Endothelial cell of umbilical vein (primary cell): ENCODE data around the gene SLC35D2.

Source experiments
- EZH2 ChIP-seq: IDR thresholded peaks from 2 replicates; pipeline ENCODE4 v1.6.1; 2012; ENCODE audit warnings: borderline replicate concordance, low read depth, mild to moderate bottlenecking, moderate library complexity, low read length, inconsistent platforms; ENCODE audit not compliant: severe bottlenecking
- POLR2A ChIP-seq: IDR thresholded peaks from 2 replicates; pipeline ENCODE4 v1.6.1; 2012; ENCODE audit warnings: low read depth, mild to moderate bottlenecking, control low read depth, low read length
- TF ChIP-seq, protein P1 (sequence below), 2 donors: IDR thresholded peaks; 1 replicate in 1 of 2; 2 replicates in 1 of 2; pipeline ENCODE4 v1.5.1; 2011; ENCODE audit warnings: low read length in 2 of 2, mild to moderate bottlenecking in 2 of 2, moderate library complexity in 2 of 2, control low read depth in 1 of 2, inconsistent platforms in 1 of 2, low read depth in 1 of 2; ENCODE audit not compliant: insufficient read depth in 1 of 2; ENCODE audit errors: extremely low read depth in 1 of 2

DNA sequence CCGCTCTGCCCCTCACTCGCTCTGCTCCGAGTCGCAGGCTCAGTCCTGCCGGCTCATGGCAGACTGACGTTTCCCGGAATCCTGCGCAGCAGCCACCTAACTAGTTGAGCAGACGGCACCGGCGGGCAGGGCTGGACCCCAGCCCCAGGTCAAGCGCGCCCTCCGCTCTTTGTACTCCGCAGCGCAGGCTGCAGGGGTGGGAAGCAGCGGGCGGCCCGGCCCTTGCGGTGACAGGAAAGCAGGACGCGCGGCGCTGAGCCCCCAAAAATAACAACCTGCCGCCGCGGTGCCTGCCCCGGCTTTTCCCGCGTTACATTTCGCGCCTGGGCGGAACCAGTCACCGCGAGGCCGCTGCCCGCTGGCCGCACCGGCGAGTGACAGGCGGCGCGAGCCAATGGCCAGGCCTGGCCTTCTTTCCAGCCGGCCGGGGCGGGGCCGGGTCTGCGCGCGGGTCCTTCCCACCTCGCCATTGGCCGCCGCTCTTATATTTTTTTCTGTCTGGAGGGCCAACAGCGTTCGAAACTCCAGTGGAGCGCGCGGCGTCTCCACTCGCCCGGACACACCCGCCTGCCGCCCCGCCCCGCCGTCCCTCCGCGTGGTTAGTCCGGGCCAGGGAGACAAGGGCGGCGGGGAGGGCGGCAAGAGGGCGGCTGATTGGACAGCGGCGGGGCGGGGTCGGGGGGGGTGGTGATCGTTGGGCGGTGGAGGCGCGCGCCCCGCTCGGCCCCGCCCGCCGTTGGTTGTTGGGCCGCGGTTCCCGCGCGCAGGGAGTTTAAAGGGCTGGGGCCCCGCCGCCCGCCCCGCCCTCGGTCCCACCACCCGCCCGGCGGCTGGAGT is 34.8 kb upstream of the SLC35D2 start, which contains the start of gene ZNF367:
- TF ChIP-seq, protein P1, sequence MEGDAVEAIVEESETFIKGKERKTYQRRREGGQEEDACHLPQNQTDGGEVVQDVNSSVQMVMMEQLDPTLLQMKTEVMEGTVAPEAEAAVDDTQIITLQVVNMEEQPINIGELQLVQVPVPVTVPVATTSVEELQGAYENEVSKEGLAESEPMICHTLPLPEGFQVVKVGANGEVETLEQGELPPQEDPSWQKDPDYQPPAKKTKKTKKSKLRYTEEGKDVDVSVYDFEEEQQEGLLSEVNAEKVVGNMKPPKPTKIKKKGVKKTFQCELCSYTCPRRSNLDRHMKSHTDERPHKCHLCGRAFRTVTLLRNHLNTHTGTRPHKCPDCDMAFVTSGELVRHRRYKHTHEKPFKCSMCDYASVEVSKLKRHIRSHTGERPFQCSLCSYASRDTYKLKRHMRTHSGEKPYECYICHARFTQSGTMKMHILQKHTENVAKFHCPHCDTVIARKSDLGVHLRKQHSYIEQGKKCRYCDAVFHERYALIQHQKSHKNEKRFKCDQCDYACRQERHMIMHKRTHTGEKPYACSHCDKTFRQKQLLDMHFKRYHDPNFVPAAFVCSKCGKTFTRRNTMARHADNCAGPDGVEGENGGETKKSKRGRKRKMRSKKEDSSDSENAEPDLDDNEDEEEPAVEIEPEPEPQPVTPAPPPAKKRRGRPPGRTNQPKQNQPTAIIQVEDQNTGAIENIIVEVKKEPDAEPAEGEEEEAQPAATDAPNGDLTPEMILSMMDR (IDR thresholded peaks at IDR 0.05; ENCODE audit: extremely low read depth in 1 of 2, insufficient read depth in 1 of 2, low read depth in 1 of 2, low read length in 2 of 2): no peak
- TF ChIP-seq POLR2A (peak; percentile 15), EZH2 (no peak)
